ENCODE data around the gene POLH.
"Not testable (repeated sequence)": the region's sequence is repeated elsewhere in the genome, so short reads cannot be mapped to it uniquely, and the experiment has no call there.

Gene POLH

GRCh38 chr6:43575772-43576551 lies at the start of gene POLH, which contains the start of gene XPO5:
TSS of gene POLH (plus strand) at chr6:43576185. CDS start at chr6:43582320, 6,135 bp downstream.
TSS of gene XPO5 (minus strand) at chr6:43576038. CDS start at chr6:43575864, 174 bp downstream.
- peak; percentile 81 for DNase-seq (ENCODE audit: low read depth)

- DNase-seq (ENCODE audit: low read depth), result no peak
Measured at GRCh38 chr6:43532201-43532600, 43.8 kb upstream of the POLH start.

GRCh38 chr6:43538986-43539385 lies 37.0 kb upstream of the POLH start:
- DNase-seq (ENCODE audit: low read depth), result not testable (repeated sequence)

- DNase-seq (ENCODE audit: low read depth), result not testable (repeated sequence)
Measured at GRCh38 chr6:43539409-43539808, 36.6 kb upstream of the POLH start.

- no peak for DNase-seq (ENCODE audit: low read depth)
Measured at GRCh38 chr6:43540507-43540906, 35.5 kb upstream of the POLH start.

GRCh38 chr6:43541774-43542471 lies 34.1 kb upstream of the POLH start:
- DNase-seq (ENCODE audit: low read depth), result no peak

- no peak for DNase-seq (ENCODE audit: low read depth)
Measured at GRCh38 chr6:43544461-43544860, 31.5 kb upstream of the POLH start.

- DNase-seq (ENCODE audit: low read depth), result no peak
Measured at GRCh38 chr6:43547222-43547621, 28.8 kb upstream of the POLH start.

GRCh38 chr6:43557620-43558019 lies 18.4 kb upstream of the POLH start:
- not testable (repeated sequence) for DNase-seq (ENCODE audit: low read depth)

- DNase-seq (ENCODE audit: low read depth), result no peak
Measured at GRCh38 chr6:43559328-43559727, 16.7 kb upstream of the POLH start.

GRCh38 chr6:43570876-43571441 lies 5.0 kb upstream of the POLH start:
- no peak for DNase-seq (ENCODE audit: low read depth)

- no peak for DNase-seq (ENCODE audit: low read depth)
Measured at GRCh38 chr6:43572015-43572414, 4.0 kb upstream of the POLH start.

GRCh38 chr6:43575105-43575771 lies 747 bp upstream of the POLH start:
- DNase-seq (ENCODE audit: low read depth), result peak; percentile 11

- no peak for DNase-seq (ENCODE audit: low read depth)
Measured at GRCh38 chr6:43578748-43579147, 2.8 kb downstream of the POLH start.

- no peak for DNase-seq (ENCODE audit: low read depth)
Measured at GRCh38 chr6:43579171-43579570, 3.2 kb downstream of the POLH start.

GRCh38 chr6:43582911-43583310 lies 6.9 kb downstream of the POLH start:
- no peak for DNase-seq (ENCODE audit: low read depth)

- no peak for DNase-seq (ENCODE audit: low read depth)
Measured at GRCh38 chr6:43584892-43585570, 9.0 kb downstream of the POLH start.

GRCh38 chr6:43588194-43588593 lies 12.2 kb downstream of the POLH start:
- DNase-seq (ENCODE audit: low read depth), result no peak

GRCh38 chr6:43589564-43589963 lies 13.6 kb downstream of the POLH start:
- DNase-seq (ENCODE audit: low read depth), result not testable (repeated sequence)

- DNase-seq (ENCODE audit: low read depth), result no peak
Measured at GRCh38 chr6:43593938-43594337, 18.0 kb downstream of the POLH start.

GRCh38 chr6:43600595-43600994 lies 24.6 kb downstream of the POLH start:
- DNase-seq (ENCODE audit: low read depth), result no peak

- DNase-seq (ENCODE audit: low read depth), result no peak
Measured at GRCh38 chr6:43604174-43604573, 28.2 kb downstream of the POLH start.
